ENCODE results near the gene MYO3A.
A peak's percentile ranks its signal among the peaks of the same experiment; 100 is the strongest.

MYO3A gene

GRCh38 chr10:26112532-26112931, 178.5 kb downstream of the MYO3A start:
- Histone ChIP-seq H4K20me1 (ENCODE audit: control insufficient read depth, insufficient read depth, low read depth, low read length) (no peaks in the 10 kb centered on the region), H3K79me2 (ENCODE audit: control insufficient read depth, low read length) (no peaks in the 10 kb centered on the region), H3K27me3 (ENCODE audit: control insufficient read depth, low read length) (no peaks in the 10 kb centered on the region), H3K4me2 (ENCODE audit: low read length) (no peak overlapping the region), H3K27ac (ENCODE audit: low read depth, low read length) (no peak overlapping the region), H3K4me1 (ENCODE audit: control insufficient read depth, low read length) (no peaks in the 10 kb centered on the region), H3K4me3 (ENCODE audit: low read length) (no peak overlapping the region), H3F3A (ENCODE audit: control insufficient read depth, insufficient read depth) (no peaks in the 10 kb centered on the region), H3K9me2 (replicated peaks; ENCODE audit: control insufficient read depth, low read length) (no peaks in the 10 kb centered on the region), H3K9me3 (ENCODE audit: control insufficient read depth, insufficient read depth, low read length) (no peaks in the 10 kb centered on the region), H3K36me3 (ENCODE audit: control insufficient read depth, low read length) (no peaks in the 10 kb centered on the region)
- TF ChIP-seq EZH2phosphoT487 (IDR thresholded peaks at IDR 0.05; ENCODE audit: borderline replicate concordance, low read length) (no peak), CTCF (IDR thresholded peaks at IDR 0.05; ENCODE audit: low read depth, low read length, poor library complexity, severe bottlenecking) (no peak)

GRCh38 chr10:26138613-26139012, 204.6 kb downstream of the MYO3A start:
- peaks cover 11% of the 10 kb centered on the region; the same call in 1 of the 2 replicates for H3K9me3 ChIP-seq (ENCODE audit: control insufficient read depth, insufficient read depth, low read length)
- TF ChIP-seq EZH2phosphoT487 (IDR thresholded peaks at IDR 0.05; ENCODE audit: borderline replicate concordance, low read length), result no peak
- TF ChIP-seq CTCF (IDR thresholded peaks at IDR 0.05; ENCODE audit: low read depth, low read length, poor library complexity, severe bottlenecking), result no peak
- no peak overlapping the region for H3K27ac ChIP-seq (ENCODE audit: low read depth, low read length)
- no peaks in the 10 kb centered on the region for H3K9me2 ChIP-seq (replicated peaks; ENCODE audit: control insufficient read depth, low read length)
- H3K4me3 ChIP-seq (ENCODE audit: low read length), result no peak overlapping the region
- H3K4me1 ChIP-seq (ENCODE audit: control insufficient read depth, low read length), result peaks cover 18% of the 10 kb centered on the region
- H4K20me1 ChIP-seq (ENCODE audit: control insufficient read depth, insufficient read depth, low read depth, low read length), result no peaks in the 10 kb centered on the region
- H3K4me2 ChIP-seq (ENCODE audit: low read length), result no peak overlapping the region
- no peaks in the 10 kb centered on the region for H3K79me2 ChIP-seq (ENCODE audit: control insufficient read depth, low read length)
- H3K36me3 ChIP-seq (ENCODE audit: control insufficient read depth, low read length), result no peaks in the 10 kb centered on the region
- H3K27me3 ChIP-seq (ENCODE audit: control insufficient read depth, low read length), result no peaks in the 10 kb centered on the region
- H3F3A ChIP-seq (ENCODE audit: control insufficient read depth, insufficient read depth), result no peaks in the 10 kb centered on the region

GRCh38 chr10:26156019-26156418, 222.0 kb downstream of the MYO3A start:
- no peaks in the 10 kb centered on the region for H3K27me3 ChIP-seq (ENCODE audit: control insufficient read depth, low read length)
- H3K79me2 ChIP-seq (ENCODE audit: control insufficient read depth, low read length), result no peaks in the 10 kb centered on the region
- no peaks in the 10 kb centered on the region for H4K20me1 ChIP-seq (ENCODE audit: control insufficient read depth, insufficient read depth, low read depth, low read length)
- no peaks in the 10 kb centered on the region for H3F3A ChIP-seq (ENCODE audit: control insufficient read depth, insufficient read depth)
- H3K9me3 ChIP-seq (ENCODE audit: control insufficient read depth, insufficient read depth, low read length), result 0 out of 2 replicates have a peak, but pooled peaks cover 5% of the 10 kb centered on the region
- H3K4me2 ChIP-seq (ENCODE audit: low read length), result peak overlapping the region; percentile 62
- H3K4me3 ChIP-seq (ENCODE audit: low read length), result peak overlapping the region; percentile 46
- H3K4me1 ChIP-seq (ENCODE audit: control insufficient read depth, low read length), result peaks cover 40% of the 10 kb centered on the region
- TF ChIP-seq EZH2phosphoT487 (IDR thresholded peaks at IDR 0.05; ENCODE audit: borderline replicate concordance, low read length), result no peak
- TF ChIP-seq CTCF (IDR thresholded peaks at IDR 0.05; ENCODE audit: low read depth, low read length, poor library complexity, severe bottlenecking), result no peak
- H3K9me2 ChIP-seq (replicated peaks; ENCODE audit: control insufficient read depth, low read length), result no peaks in the 10 kb centered on the region
- H3K27ac ChIP-seq (ENCODE audit: low read depth, low read length), result peak overlapping the region; percentile 74
- H3K36me3 ChIP-seq (ENCODE audit: control insufficient read depth, low read length), result no peaks in the 10 kb centered on the region
